Measurements from ENCODE around the gene ADAT3. TPM values are rescaled to one million over a fixed set of nuclear protein-coding genes. Genes with fewer than 3 reads are reported as not detected.
A peak's percentile ranks its signal among the peaks of the same experiment; 100 is the strongest.
"Not testable (repeated sequence)": the region's sequence is repeated elsewhere in the genome, so short reads cannot be mapped to it uniquely, and the experiment has no call there.

The ADAT3 gene
- total RNA-seq, 3 donors from 2014 or later (not counting 1 experiment from before 2014, with no cell fraction given) = 13.0 to 20.9 (median 13.1) TPM

DNA sequence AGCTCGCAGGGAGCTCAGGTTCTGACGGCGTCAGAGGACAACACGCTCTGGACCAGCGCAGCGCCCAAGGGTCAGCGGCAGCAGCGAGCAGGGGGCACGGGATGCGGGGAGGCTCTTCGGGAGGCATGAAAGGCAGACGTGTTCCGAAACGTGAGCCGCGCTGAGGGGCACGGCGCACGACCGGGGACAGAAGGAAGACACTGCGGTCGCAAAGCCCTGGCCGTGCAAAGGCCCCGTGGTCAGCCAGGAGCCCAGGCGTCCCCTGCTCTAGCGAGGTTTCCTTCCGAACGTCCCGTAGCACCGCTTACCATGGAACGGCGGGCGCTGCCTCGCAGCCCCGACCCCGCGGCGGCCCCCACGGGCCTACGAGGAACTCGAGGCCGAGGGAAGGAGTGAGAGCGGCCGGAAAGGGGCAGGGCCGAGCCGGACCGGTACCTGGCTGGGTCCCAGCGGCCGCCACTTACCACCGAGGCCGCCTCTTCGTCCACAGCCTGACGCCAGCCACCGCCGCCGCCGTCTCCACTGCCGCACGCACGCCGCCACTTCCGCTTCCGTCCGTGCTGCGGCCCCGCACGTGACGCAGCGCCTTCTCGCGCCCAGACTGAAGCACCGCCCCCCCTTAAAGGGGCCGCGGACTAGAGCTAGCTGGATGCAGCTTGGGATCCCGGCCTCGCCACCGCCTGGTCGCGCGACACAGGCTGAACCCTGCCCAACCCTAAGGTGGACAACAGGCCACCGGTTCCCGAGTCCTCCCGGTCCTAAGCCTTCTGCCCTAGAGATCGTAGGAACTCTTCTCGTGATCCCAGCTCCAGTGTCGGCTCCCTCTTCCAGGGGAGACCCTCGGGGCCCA, 29.3 kb upstream of the ADAT3 start:
- ATAC-seq = peak; percentile 85 to 93 (median 87)
- TF ChIP-seq, protein P1, sequence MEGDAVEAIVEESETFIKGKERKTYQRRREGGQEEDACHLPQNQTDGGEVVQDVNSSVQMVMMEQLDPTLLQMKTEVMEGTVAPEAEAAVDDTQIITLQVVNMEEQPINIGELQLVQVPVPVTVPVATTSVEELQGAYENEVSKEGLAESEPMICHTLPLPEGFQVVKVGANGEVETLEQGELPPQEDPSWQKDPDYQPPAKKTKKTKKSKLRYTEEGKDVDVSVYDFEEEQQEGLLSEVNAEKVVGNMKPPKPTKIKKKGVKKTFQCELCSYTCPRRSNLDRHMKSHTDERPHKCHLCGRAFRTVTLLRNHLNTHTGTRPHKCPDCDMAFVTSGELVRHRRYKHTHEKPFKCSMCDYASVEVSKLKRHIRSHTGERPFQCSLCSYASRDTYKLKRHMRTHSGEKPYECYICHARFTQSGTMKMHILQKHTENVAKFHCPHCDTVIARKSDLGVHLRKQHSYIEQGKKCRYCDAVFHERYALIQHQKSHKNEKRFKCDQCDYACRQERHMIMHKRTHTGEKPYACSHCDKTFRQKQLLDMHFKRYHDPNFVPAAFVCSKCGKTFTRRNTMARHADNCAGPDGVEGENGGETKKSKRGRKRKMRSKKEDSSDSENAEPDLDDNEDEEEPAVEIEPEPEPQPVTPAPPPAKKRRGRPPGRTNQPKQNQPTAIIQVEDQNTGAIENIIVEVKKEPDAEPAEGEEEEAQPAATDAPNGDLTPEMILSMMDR (IDR thresholded peaks at IDR 0.05) = no peak
- peaks cover 43 to 44% of the 10 kb centered on the region in 2 donors for H3K4me1 Mint-ChIP-seq
- H3K4me1 ChIP-seq (ENCODE audit: control insufficient read depth, insufficient read depth, low read length) = peaks cover 50% of the 10 kb centered on the region
- intact Hi-C loops (cut with micrococcal nuclease) = loop anchor here (1.0 kb wide), 2 partner anchors 8 to 12 kb away; no protein-coding TSS in a partner anchor
- peak; percentile 92 to 94 for DNase-seq
- under 1% methylated on average over 87 of the region's 87 CpGs for WGBS (ENCODE audit: insufficient coverage)
- peak overlapping the region; percentile 97 to 98 for H3K27ac Mint-ChIP-seq
- H3K27me3 Mint-ChIP-seq (ENCODE audit: low read depth in 2 of 2) = no peaks in the 10 kb centered on the region
- no peaks in the 10 kb centered on the region for H3K27me3 ChIP-seq (ENCODE audit: control insufficient read depth, insufficient read depth, low read length)
- H3K36me3 Mint-ChIP-seq = no peaks in the 10 kb centered on the region
- H3K36me3 ChIP-seq (ENCODE audit: control insufficient read depth, insufficient read depth, low read length) = peaks cover 41% of the 10 kb centered on the region
- no peaks in the 10 kb centered on the region for H3K9me3 Mint-ChIP-seq
- peak overlapping the region; percentile 97 for H3K4me3 Mint-ChIP-seq
- peak overlapping the region; percentile 81 for H3K4me3 ChIP-seq (ENCODE audit: low read length)
- no peaks in the 10 kb centered on the region for H3K9me3 ChIP-seq (ENCODE audit: control insufficient read depth, insufficient read depth, low read length)
- peak overlapping the region; percentile 91 for H3K27ac ChIP-seq (ENCODE audit: low read length)

DNA sequence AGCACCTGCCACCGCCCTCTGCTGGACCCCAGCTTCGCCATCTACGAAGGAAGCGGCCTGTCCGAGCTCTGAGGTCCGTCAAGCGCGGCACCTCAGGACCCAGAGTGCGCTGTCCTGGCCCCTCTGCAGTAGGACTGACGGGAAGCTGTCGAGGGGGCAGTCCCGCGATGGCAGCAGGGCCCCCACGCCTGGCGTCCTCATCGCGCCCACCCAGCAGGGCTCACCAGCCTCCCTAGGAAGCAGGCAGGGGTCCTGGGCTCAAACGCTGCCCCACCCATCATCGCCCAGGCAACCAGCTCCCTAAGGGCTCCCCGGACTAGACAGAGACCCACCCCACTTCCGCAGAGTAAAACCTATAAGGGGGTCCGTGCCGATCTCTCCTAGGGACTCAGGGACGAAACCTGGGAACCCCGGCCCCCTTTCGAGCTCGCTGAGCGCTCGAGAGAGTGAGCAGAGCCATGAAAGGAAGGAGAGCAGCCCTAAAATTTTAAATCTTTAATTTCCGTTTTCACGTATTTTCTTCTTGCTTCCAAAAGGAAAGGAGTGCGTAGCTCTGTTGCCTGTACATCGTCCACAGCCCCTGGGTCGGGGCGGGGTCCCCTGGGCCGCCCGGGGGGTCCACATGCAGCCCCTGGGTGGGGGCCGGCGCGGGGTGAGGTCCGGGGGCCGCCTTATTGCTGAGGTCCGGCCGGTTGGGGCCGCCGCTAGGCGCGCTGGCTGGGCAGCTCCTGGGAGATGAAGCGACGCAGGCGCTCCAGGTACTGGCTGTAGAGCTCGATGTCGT, 28.5 kb upstream of the ADAT3 start:
- peaks cover 37% of the 10 kb centered on the region for H3K36me3 ChIP-seq (ENCODE audit: control insufficient read depth, insufficient read depth, low read length)
- H3K4me3 Mint-ChIP-seq = peak overlapping the region; percentile 97
- not testable (repeated sequence) for H3K36me3 Mint-ChIP-seq; H3K27me3 ChIP-seq (ENCODE audit: control insufficient read depth, insufficient read depth, low read length); H3K9me3 Mint-ChIP-seq; H3K9me3 ChIP-seq (ENCODE audit: control insufficient read depth, insufficient read depth, low read length); H3K27me3 Mint-ChIP-seq (ENCODE audit: low read depth in 2 of 2); DNase-seq
- peak; percentile 6 to 15 (median 11) for ATAC-seq
- intact Hi-C loops (cut with micrococcal nuclease) = loop anchor here (1.0 kb wide), 2 partner anchors 8 to 12 kb away; no protein-coding TSS in a partner anchor
- peak overlapping the region; percentile 97 to 98 for H3K27ac Mint-ChIP-seq
- WGBS (ENCODE audit: insufficient coverage) = 42% methylated on average over 31 of the region's 53 CpGs
- H3K4me3 ChIP-seq (ENCODE audit: low read length) = peak overlapping the region; percentile 81
- H3K4me1 ChIP-seq (ENCODE audit: control insufficient read depth, insufficient read depth, low read length) = peaks cover 55% of the 10 kb centered on the region
- H3K27ac ChIP-seq (ENCODE audit: low read length) = peak overlapping the region; percentile 91
- peaks cover 44 to 45% of the 10 kb centered on the region in 2 donors for H3K4me1 Mint-ChIP-seq

DNA sequence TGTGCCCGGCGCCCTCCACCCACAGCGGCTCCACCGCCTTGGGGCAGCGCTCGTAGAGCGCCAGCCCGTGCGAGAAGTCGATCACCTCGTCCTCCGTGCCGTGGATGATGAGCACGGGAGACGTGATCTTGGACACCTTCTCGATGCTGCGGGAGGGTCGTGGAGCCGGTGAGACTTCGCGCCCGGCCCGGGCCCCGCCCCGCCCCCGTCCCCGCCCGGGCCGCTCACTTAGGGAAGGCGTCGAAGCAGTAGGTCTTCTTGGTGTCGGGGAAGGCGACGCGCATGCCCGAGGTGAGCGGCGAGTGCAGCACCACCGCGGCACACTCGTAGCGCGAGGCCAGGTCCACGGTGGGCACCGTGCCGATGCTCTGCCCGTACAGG, 27.9 kb upstream of the ADAT3 start:
- H3K36me3 Mint-ChIP-seq; intact Hi-C loops (cut with micrococcal nuclease); H3K9me3 ChIP-seq (ENCODE audit: control insufficient read depth, insufficient read depth, low read length); H3K9me3 Mint-ChIP-seq; DNase-seq; H3K27ac ChIP-seq (ENCODE audit: low read length); ATAC-seq; H3K27ac Mint-ChIP-seq; H3K4me3 ChIP-seq (ENCODE audit: low read length); H3K27me3 ChIP-seq (ENCODE audit: control insufficient read depth, insufficient read depth, low read length); H3K27me3 Mint-ChIP-seq (ENCODE audit: low read depth in 2 of 2); H3K4me3 Mint-ChIP-seq: not testable (repeated sequence)
- Histone ChIP-seq H3K36me3 (ENCODE audit: control insufficient read depth, insufficient read depth, low read length) (peaks cover 36% of the 10 kb centered on the region), H3K4me1 (ENCODE audit: control insufficient read depth, insufficient read depth, low read length) (peaks cover 57% of the 10 kb centered on the region)
- 90% methylated on average over 26 of the region's 47 CpGs for WGBS (ENCODE audit: insufficient coverage)
- peaks cover 48 to 49% of the 10 kb centered on the region in 2 donors for H3K4me1 Mint-ChIP-seq

DNA sequence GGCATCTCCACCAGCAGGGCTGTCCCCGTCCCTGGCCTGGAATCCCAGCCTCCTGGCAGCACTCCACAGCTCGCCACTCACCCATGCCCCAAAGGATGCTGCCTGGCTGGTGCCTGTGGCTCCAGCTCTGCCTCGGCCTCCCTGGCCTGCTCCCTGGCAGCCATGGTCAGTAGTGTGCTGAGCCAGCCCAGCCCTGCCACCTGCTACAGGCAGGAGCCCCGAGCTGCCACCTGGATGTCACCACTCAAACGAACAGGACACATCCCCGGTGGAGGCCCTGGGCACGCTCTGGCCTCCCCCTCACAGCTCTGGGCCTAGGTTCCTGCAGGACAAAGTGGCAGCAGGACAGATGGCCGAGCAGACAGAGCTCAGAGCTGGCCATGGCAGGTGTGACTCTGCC, 26.6 kb upstream of the ADAT3 start:
- WGBS (ENCODE audit: insufficient coverage) = 82% methylated on average over 7 of the region's 8 CpGs
- peak overlapping the region; percentile 58 to 79 for H3K27ac Mint-ChIP-seq
- H3K27ac ChIP-seq (ENCODE audit: low read length); H3K9me3 Mint-ChIP-seq; intact Hi-C loops (cut with micrococcal nuclease); H3K27me3 ChIP-seq (ENCODE audit: control insufficient read depth, insufficient read depth, low read length); DNase-seq; ATAC-seq; H3K36me3 Mint-ChIP-seq; H3K27me3 Mint-ChIP-seq (ENCODE audit: low read depth in 2 of 2); H3K9me3 ChIP-seq (ENCODE audit: control insufficient read depth, insufficient read depth, low read length); H3K4me3 ChIP-seq (ENCODE audit: low read length): not testable (repeated sequence)
- peaks cover 57 to 62% of the 10 kb centered on the region in 2 donors for H3K4me1 Mint-ChIP-seq
- Histone ChIP-seq H3K36me3 (ENCODE audit: control insufficient read depth, insufficient read depth, low read length) (peaks cover 28% of the 10 kb centered on the region), H3K4me1 (ENCODE audit: control insufficient read depth, insufficient read depth, low read length) (peaks cover 57% of the 10 kb centered on the region)
- peak overlapping the region; percentile 63 for H3K4me3 Mint-ChIP-seq

DNA sequence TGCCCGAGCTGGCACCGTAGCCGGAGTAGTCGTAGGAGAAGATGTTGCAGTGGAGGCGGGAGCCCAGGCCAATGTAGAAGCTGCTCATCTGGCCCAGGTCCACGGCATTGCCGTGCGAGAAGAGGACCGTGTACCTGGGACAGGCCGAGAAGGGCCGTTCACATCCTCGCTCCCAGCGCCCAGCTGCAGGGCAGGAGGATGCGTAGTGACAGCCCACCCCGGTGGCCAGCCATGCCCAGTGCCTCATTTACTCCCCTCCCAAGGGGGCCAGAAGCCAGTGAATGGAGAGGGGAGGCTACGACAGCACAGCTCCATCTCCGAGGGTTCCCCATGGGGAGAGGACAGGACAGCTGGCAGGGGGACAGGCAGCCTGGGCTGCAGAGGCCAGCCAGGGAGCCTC, 25.2 kb upstream of the ADAT3 start:
- H3K36me3 ChIP-seq (ENCODE audit: control insufficient read depth, insufficient read depth, low read length) = peaks cover 23% of the 10 kb centered on the region
- 92% methylated on average over 15 of the region's 17 CpGs for WGBS (ENCODE audit: insufficient coverage)
- H3K4me3 ChIP-seq (ENCODE audit: low read length); H3K27me3 ChIP-seq (ENCODE audit: control insufficient read depth, insufficient read depth, low read length); ATAC-seq; H3K9me3 Mint-ChIP-seq; H3K27me3 Mint-ChIP-seq (ENCODE audit: low read depth in 2 of 2); DNase-seq; H3K9me3 ChIP-seq (ENCODE audit: control insufficient read depth, insufficient read depth, low read length): not testable (repeated sequence)
- peaks cover 59% of the 10 kb centered on the region for H3K4me1 ChIP-seq (ENCODE audit: control insufficient read depth, insufficient read depth, low read length)
- peak overlapping the region; percentile 69 for H3K27ac ChIP-seq (ENCODE audit: low read length)
- intact Hi-C loops (cut with micrococcal nuclease) = loop anchor here (5.0 kb wide), 1 partner anchor 207 kb away; no protein-coding TSS in a partner anchor
- Mint-ChIP-seq H3K36me3 (peaks cover 20% of the 10 kb centered on the region), H3K27ac (peak overlapping the region; percentile 69 to 75), H3K4me1 (peaks cover 56 to 60% of the 10 kb centered on the region in 2 donors), H3K4me3 (peak overlapping the region; percentile 53)
